Measurements from ENCODE around the gene CAMP.
"Not testable (repeated sequence)": the region's sequence is repeated elsewhere in the genome, so short reads cannot be mapped to it uniquely, and the experiment has no call there.

The CAMP gene, protein sequence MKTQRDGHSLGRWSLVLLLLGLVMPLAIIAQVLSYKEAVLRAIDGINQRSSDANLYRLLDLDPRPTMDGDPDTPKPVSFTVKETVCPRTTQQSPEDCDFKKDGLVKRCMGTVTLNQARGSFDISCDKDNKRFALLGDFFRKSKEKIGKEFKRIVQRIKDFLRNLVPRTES

DNA sequence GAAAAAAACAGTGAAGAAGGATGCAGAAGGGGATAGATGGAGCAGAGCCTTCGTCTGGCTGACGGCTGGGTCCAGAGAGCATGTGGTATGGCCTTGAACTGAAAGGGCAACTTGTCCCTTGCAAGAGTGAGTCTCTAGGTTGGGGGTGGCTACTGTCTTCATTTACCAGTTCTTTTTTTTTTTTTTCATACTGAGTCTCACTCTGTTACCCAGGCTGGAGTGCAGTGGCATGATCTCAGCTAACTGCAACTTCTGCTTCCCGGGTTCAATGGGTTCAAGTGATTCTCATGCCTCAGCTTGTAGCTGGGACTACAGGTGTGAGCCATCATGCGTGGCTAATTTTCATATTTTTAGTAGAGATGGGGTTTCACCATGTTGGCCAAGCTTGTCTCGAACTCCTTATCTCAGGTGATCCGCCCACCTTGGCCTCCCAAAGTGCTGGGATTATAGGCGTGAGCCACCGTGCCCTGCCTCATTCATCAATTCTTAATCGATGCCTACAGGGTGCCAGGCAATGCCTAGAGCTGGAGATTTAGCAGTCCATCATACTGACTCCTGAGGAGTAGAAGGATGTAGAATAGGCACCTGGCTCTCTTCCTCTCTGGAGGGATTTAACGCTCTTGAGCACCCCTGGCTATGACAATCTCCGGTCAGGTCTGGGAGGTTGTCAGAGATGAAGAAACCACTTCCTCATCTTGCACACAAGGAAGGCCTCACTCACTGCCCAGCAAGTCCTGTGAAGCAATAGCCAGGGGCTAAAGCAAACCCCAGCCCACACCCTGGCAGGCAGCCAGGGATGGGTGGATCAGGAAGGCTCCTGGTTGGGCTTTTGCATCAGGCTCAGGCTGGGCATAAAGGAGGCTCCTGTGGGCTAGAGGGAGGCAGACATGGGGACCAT, at the start of gene CAMP:
Gene CAMP (plus strand): TSS at position 880 of the 898 bp plus-strand sequence. CDS start 17 bp downstream, at position 897.
- no peak for DNase-seq

DNA sequence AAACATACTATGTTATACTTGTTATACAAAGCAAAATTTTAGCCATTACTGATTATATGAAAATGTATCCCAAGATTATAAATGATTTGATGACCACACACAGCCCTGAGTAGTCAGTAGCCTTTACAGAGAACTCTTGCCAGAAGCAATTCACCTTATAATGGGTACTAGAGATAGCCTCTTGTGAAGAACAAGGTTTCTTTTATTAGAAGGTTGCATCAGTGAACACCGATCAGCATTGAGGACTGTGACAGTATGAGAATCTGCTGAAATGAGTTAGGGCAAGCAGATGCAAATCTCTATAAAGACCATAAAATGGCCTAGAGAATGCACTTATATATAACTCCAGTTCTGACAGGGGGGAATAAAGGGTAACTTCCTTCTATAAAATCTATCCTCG, 45.2 kb upstream of the CAMP start:
- no peak for DNase-seq

DNA sequence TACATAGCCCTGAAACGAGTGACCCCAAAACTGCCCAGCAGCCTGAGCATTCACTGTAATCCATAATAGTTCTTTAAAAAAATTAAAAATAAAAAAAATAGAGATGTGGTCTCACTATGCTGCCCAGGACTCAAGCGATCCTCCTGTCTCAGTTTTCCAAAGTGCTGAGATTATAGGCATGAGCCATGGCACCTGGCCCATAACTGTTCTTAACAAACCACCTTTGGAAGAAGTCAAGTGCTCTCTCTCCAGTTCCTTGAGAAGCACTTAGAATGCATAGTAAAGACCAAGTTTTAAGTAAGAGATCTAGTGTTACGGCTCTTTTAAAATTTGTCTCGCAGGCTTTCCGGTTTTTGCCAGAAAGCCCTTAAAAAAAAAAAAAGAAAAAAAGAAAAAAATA, 43.3 kb upstream of the CAMP start:
- no peak for DNase-seq

DNA sequence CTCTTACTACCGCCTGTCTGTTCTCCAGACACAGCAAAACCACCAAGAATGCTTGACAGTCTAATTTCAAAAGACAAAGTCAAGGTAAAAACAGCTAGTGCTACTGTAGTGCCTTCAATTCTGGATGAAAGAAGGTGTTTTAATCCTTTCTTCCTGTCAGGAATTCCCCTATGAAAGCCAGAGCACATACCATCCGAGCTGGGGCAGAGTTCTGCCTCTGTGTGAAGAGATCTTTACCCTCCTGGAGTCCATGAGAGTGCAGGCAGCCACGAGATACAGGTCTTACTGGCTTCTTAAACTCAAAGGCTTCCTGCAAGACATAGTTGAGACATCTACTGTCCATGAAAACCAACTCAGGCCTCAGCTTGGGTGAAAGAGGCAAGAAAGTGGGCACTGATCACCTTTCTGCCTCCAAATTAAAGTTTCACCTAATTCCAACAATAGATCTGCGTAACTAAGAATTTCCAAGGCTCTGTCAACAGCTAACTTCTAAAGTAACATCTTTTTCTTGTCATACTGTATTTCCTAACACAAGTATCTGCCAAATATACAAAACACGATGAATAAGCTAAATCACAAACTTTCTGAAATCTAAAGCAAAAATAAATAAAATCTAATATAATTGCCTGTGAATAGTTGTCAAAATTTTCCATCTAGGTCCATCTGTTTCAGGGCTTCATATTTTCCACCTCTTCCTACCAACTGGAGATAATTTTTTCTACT, 42.6 kb upstream of the CAMP start:
- DNase-seq: no peak

DNA sequence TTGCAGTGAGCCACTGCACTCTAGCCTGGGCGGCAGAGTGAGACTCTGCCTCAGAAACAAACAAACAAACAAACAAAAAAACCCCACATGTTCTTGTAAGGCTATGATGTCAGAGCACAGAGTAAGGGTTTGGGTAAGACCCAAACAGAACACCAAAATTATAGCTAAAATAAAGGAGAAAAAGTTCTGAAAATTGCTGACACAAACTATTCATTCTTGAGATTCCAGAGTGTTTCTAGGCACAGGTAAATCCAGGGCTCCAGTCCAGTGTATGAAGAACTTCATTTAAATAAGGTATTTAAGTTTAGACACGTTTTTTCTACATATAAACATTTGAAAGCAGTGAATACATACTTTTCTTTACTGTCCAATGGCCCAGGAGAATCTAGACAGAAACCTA, 39.0 kb upstream of the CAMP start:
- DNase-seq: no peak

DNA sequence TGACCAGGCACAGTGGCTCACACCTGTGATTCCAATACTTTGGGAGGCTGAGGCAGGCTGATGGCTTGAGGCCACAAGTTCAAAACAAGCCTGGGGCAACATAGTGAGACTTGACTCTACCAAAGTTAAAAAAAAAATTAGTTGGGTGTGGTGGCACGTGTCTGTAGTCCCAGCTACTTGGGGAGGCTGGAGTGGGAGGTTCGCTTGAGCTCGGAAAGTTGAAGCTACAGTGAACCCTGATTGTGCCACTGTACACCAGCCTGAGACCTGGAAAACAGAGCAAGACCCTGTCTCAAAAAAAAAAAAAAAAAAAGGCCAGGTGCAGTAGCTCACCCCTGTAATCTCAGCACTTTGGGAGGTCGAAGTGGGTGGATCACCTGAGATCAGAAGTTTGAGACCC, 38.2 kb upstream of the CAMP start:
- no peak for DNase-seq

DNA sequence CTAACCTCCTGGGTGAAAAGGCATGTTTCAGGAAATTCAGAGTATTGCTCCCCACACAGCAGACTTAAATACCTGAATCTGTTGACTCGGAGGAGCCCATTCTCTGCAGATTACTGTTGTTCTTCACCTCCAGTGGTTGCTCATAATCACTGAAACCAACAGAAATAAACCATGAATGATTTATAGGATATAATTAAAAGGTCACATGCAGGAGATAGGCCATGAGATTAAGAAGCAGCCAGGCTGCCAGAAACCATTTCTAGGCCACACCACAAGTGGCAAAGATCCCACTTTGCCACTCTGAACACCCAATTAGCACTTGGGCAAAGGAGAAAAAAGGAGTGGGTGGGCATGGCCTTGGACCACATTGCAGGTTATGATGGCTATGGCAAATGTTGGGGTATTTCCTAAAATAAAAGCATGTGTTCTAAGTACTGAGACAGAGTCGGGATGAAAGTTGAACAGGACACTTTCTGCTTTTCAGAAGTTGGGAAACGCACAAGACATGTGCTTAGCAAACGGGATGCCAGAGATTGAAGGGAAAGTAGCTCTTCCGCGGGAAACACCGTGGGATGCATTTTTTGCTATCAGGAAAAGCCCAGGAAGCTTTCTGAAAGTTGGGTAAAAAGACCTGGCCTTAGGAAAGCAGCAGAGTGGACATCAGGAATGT, 36.5 kb upstream of the CAMP start:
- no peak for DNase-seq

DNA sequence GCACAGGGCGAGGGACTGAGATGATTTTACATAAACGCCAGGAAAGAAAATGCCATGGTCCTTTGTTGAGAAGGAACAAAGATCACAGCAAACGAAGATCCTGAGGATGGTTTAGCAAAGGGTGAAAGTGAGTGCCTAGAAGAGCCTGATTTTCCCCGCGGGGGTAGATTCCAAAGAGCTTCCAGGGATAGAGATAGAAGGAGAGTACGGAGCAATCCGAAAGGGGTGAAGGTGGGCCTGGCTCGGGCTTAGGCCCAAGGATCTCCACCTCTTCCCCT, 36.1 kb upstream of the CAMP start:
- DNase-seq: no peak

DNA sequence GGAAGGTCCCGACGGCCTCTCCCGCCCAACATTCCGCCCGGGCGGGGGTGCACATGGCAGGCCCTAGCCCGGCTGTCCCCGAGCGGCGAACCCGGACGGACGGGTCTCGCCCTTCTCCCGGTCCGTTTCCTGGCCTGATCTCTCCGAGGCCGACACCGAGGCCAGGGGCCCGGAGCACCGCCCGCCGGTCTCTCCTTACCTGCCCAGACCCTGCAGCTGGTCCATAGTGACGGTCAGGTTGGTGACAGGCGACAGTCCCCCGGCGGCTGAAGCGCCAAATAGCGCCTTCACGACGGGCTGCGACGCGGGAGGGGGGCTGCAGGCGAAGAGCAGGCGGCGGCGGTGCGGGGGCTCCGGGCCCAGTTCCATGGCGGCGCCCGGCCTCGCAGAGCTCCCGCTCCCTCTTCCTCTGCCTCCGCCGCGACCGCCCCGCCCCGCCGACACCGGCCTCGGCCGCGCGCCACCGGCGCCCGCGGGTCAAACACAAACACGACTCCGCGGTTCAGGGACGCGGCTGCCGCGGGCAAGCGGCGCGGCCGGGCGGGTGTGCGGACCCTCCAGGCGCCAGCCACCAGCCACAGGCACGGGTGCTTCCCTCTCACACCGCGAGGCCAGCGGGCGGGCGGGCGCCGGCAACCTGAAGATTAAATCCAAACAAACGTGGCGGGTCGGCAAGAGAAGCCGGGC, 35.6 kb upstream of the CAMP start:
- DNase-seq: no peak

DNA sequence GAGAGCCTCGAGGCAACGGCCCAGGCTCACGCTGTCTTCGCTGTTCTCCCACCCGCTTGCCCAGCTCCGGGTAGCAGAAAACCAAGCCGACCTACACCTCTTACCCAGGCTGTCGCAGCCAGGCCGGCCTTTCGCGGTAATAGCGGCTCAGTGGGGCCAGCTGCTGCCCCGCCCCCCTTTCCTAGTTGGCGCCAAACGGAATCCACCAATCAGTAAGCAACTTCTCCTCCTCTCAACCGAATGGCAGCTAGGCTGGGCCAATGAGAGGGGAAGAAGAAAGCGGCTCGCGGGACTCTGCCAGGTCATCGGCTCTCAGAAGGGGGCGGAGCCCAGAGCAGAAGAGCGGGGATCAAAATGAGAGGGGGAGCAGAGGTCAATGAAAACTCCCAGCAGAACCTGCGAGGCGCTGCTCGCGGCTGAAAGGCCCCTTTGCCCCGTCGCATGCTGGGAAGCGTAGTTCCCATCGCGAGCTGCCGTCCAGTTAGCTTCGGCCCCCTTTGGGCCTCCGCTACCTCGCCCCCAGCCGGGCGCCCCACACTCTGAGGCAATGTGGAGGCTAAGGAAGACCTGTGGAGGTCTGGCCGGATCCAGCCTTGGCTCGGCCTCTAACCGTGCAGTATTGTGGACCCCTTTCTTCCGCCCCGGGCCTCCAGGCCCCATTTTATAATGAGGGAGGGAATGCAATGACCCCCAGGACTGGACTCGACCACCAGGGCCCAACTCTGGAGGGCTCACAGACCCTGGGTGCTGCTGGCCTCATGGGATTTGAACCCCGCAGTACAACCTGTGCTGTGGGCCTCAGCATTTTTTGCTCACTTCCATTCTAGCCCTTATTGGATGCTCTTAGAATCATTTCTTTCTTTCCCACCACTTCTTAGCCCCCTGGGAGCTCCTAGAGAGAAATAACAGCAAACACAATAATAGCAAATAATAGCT, 34.8 kb upstream of the CAMP start, which contains the start of gene CDC25A:
Gene CDC25A (minus strand): TSS at position 152 of the 936 bp plus-strand sequence. CDS start 470 bp downstream, outside the sequence.
- DNase-seq: peak; percentile 81

DNA sequence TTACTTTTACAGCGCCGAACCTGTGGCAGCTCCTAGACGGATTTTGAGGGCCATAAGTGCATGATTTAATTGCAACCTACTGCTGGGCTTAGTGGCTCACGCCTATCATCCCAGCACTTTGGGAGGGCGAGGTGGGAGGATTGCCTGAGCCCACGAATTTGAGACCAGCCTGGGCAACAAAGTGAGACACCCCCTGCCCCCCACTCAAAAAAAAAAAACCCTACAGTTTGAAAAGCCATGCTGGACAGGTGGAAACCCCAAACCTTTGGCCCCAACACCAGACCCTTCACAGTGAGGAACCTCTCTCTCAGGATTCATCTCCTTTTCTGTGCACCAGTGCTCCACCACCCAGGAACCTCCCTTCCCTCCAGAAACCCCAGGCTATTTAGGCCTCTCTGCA, 34.0 kb upstream of the CAMP start:
- DNase-seq: no peak

DNA sequence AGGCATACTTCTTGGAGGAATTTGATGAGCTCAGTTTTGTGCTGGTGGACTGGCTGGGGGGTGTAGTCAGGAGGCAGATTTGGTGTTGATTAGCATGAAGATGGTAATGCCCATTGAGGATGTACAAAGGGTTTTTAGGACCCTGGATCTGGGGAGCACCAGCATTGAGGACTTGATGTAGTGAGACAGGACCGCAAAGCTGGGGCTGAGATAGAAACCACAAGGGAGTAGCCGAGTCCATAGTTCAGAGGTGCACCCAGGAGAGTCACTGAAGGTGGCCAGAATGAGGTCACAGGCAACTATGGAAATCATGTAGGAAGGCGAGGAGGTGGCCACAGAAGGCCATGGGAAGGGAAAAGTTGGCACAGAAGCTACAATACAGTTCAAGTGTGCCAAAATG, 32.4 kb upstream of the CAMP start:
- no peak for DNase-seq

DNA sequence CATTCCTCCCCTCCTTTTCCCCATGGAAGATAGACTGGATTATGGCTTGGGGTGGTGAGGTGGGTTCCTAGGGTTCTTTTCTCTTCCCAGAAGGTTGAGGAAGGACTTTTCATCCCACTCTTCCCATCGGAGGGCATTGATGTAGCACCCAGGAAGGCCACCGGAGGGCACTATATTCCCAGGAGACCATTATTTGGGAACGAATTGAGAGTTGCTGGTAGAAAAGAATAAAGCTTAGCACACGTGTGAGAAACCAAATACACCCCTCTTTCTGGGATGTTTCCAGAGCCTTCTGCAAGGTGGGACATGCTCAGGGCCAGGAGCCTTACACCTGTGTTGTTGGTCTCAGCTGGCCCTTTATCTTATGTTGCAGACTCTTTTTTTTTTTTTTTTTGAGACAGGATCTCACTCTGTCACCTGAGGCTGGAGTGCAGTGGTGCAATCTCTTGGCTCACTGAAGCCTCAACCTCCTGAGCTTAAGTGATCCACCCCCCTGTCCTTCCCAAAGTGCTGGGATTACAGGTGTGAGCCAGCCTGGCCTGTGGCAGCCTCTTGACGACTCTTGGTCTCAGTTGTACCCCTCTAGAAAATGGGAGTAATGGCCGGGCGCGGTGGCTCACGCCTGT, 28.7 kb upstream of the CAMP start:
- DNase-seq: peak; percentile 49

DNA sequence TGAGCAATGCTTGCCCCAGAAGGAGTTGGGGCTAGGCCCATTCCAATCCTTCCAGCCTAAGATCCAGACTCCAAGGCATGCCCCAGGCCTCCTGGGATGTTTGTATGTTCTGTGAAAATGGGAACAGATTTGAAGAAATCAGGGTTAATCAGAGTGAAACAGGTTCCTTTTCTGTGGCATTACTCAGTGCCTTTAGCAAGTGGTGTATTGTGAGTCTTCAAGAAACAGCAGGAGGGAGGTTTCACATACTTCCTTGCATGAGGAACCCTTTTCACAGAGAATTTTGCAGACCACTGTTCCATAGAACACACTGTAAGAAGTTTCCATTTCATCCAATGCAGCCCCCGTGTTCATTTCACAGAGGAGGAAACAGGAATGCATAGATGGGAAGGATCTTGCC, 26.7 kb upstream of the CAMP start:
- DNase-seq: no peak

DNA sequence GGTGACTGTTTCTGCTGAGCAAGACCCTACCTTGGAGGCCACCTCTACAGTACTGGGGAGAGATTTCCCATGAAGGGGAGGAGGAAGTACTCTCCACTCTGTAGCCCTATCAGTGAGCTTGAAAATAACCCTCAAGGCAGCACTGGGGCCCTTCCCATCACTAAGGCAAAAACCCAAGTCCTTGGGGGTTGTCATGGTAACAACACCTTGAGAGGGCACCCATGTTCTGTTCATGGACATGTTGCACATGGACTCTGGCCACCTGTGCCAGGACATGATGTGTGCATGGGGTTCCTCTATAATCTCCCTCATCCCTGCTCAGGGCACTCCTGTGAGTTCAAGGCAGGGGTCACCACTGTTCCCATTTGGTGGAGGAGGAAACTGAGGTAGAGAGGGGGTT, 24.2 kb upstream of the CAMP start:
- no peak for DNase-seq

DNA sequence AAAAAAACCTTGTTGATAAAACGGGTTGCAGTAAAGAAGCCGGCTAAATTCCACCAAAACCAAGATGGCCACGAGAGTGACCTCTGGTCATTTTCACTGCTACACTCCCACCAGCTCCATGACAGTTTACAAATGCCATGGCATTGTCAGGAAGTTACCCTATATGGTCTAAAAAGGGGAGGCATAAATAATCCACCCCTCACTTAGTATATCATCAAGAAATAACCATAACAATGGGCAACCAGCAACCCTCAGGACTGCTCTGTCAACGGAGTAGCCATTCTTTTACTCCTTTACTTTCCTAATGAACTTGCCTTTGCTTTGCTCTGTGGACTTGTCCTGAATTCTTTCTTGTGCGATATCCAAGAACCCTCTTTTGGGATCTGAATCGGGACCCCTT, 20.7 kb upstream of the CAMP start:
- no peak for DNase-seq

DNA sequence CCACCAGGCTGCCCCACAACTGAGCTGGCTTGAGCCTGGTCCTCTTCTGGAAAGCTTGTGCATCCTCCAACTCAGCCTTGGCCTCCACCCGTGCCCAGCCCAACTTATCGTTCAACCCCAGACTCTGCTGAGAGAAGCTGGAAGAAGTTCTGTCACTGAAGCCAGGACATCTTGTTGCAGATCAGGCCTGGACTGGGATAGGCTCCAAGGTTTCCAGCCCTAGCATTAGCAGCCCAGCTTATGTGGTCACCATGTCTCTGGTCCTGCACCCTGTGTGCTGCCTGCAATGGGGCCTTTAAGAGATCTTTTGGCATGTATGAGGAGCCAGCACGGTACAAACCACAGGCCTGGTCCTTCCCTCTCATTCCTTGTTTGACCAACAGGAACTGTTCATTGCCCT, 15.2 kb upstream of the CAMP start:
- no peak for DNase-seq

DNA sequence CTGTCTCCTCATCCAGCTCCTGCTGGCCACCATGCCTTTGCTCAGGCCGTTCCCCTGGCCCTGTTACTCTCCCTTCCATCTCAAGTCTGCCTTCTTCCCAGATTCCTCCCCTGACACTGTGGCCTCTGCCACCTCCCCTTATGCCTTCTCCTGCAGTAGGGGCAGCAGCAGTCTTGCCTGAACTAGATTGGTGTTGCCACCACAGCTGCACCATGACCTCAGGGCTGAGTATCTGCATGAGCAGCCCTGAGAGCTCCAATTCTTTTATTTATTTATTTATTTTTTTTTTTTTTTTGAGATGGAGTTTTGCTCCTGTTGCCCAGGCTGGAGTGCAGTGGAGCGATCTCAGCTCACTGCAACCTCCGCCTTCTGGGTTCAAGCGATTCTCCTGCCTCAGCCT, 13.8 kb upstream of the CAMP start:
- no peak for DNase-seq

DNA sequence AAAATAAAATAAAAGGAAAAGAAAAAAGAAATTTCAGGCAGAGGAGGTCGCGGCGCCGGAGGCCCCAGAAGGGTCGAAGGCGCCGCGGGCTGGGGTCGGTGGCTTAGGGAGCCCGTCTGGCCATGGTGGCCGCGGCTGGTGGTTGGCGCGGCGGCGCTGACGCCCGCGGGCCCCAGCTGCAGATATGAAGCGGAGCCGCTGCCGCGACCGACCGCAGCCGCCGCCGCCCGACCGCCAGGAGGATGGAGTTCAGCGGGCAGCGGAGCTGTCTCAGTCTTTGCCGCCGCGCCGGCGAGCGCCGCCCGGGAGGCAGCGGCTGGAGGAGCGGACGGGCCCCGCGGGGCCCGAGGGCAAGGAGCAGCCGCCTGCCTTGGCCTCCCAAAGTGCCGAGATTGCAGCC, 12.8 kb upstream of the CAMP start:
- DNase-seq: not testable (repeated sequence)

DNA sequence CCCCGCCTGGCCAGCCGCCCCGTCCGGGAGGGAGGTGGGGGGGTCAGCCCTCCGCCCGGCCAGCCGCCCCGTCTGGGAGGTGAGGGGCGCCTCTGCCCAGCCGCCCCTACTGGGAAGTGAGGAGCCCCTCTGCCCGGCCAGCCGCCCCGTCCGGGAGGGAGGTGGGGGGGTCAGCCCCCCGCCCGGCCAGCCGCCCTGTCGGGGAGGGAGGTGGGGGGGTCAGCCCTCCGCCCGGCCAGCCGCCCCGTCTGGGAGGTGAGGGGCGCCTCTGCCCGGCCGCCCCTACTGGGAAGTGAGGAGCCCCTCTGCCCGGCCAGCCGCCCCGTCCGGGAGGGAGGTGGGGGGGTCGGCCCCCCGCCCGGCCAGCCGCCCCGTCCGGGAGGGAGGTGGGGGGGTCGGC, 11.5 kb upstream of the CAMP start:
- DNase-seq: not testable (repeated sequence)

DNA sequence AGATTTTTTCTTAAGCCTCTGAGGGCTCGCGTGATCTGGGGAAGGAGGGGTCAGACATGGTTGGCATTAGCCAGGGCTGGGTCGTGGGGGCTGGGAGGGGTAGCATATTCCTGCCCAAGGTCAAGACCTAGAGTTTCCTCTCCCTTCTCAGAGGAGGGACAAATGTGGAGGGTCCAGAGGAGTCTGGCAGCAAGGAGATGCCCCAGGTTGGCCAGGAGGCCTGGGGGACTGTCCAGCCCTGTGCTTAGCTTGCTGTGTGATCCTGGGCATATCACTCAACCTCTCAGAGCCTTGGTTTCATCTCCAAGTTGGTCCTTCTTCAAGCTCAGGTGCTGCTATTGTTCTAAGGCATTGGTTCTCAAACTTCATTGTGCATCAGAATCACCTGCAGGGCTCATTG, 9.1 kb upstream of the CAMP start:
- DNase-seq: no peak

Data from NCI-H1694 (cell line).